Lower leg skin (tissue), 4 donors: ENCODE results near the gene LRRC10. TPM values are rescaled to one million over a fixed set of nuclear protein-coding genes. Genes with fewer than 3 reads are reported as not detected.

ENCODE experiments used
- DNase-seq, 2 donors: peaks; one replicate each; pipeline ENCODE4 v3.0.0-alpha.2; 2019; ENCODE audit warnings: low spot score in 2 of 2
- H3K4me3 ChIP-seq: fragments of 200-600 bp; sonication (generic); 2 replicates; pipeline ENCODE4 v1.5.1; 2017; ENCODE audit warnings: mild to moderate bottlenecking, low read depth; ENCODE audit not compliant: poor library complexity, severe bottlenecking
- POLR2A ChIP-seq, 2 donors: fragments of 450-650 bp; IDR thresholded peaks; one replicate each; pipeline ENCODE4 v1.6.1; 2016 to 2017; ENCODE audit warnings: antibody characterized with exemption in 2 of 2, mild to moderate bottlenecking in 1 of 2, moderate library complexity in 1 of 2
- WGBS, 2 donors: methylation state at CpG; one replicate each; pipeline ENCODE4 v1.1.5; 2018; 5-methylcytosine and 5-hydroxymethylcytosine counted together
- intact Hi-C: fragments of 100-400 bp; cut with DNase I; formaldehyde crosslinking; loops from one replicate; pipeline ENCODE4 v1.15.0; 2023; ENCODE audit warnings: low total_unique reads
- total RNA-seq, 4 donors: library from RNA; depleted of rRNA; stranded (reverse); fragments of >200 nt; gene quantifications; one replicate each; pipeline ENCODE4 v1.1.0, GENCODE V29; 2016
- TF ChIP-seq, protein P1 (sequence below), 3 donors: fragments of 450-650 bp; IDR thresholded peaks; one replicate each; pipeline ENCODE4 v1.5.1; 2016; ENCODE audit warnings: antibody characterized with exemption in 3 of 3, mild to moderate bottlenecking in 3 of 3, moderate library complexity in 2 of 3

Gene LRRC10
- total RNA-seq, 4 donors from 2014 or later, result not detected

GRCh38 chr12:69645031-69645430, 34.3 kb upstream of the LRRC10 start:
- no peak for TF ChIP-seq POLR2A (IDR thresholded peaks at IDR 0.05)
- TF ChIP-seq, protein P1, sequence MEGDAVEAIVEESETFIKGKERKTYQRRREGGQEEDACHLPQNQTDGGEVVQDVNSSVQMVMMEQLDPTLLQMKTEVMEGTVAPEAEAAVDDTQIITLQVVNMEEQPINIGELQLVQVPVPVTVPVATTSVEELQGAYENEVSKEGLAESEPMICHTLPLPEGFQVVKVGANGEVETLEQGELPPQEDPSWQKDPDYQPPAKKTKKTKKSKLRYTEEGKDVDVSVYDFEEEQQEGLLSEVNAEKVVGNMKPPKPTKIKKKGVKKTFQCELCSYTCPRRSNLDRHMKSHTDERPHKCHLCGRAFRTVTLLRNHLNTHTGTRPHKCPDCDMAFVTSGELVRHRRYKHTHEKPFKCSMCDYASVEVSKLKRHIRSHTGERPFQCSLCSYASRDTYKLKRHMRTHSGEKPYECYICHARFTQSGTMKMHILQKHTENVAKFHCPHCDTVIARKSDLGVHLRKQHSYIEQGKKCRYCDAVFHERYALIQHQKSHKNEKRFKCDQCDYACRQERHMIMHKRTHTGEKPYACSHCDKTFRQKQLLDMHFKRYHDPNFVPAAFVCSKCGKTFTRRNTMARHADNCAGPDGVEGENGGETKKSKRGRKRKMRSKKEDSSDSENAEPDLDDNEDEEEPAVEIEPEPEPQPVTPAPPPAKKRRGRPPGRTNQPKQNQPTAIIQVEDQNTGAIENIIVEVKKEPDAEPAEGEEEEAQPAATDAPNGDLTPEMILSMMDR (IDR thresholded peaks at IDR 0.05), result no peak
- no peak for DNase-seq
- no peak overlapping the region for H3K4me3 ChIP-seq
- intact Hi-C loops, result no loop called here
- 62 to 67% methylated on average over 2 of the region's 2 CpGs for WGBS, 2 donors

GRCh38 chr12:69644511-69644910, 33.8 kb upstream of the LRRC10 start:
- intact Hi-C loops, result no loop called here
- DNase-seq, result no peak
- H3K4me3 ChIP-seq, result no peak overlapping the region
- TF ChIP-seq, protein P1 (IDR thresholded peaks at IDR 0.05), result no peak
- no peak for TF ChIP-seq POLR2A (IDR thresholded peaks at IDR 0.05)

- intact Hi-C loops, result no loop called here
- H3K4me3 ChIP-seq, result no peak overlapping the region
- 84 to 85% methylated on average over 6 of the region's 6 CpGs for WGBS, 2 donors
- no peak for DNase-seq
- TF ChIP-seq, protein P1 (IDR thresholded peaks at IDR 0.05), result no peak
- no peak for TF ChIP-seq POLR2A (IDR thresholded peaks at IDR 0.05)
These were observed 31.8 kb upstream of the LRRC10 start for GRCh38 chr12:69642531-69642930.

- intact Hi-C loops, result no loop called here
- no peak overlapping the region for H3K4me3 ChIP-seq
- DNase-seq, result no peak
- no peak for TF ChIP-seq POLR2A (IDR thresholded peaks at IDR 0.05)
- TF ChIP-seq, protein P1 (IDR thresholded peaks at IDR 0.05), result no peak
- 89 to 95% methylated on average over 7 of the region's 7 CpGs for WGBS, 2 donors
These were observed 30.8 kb upstream of the LRRC10 start for GRCh38 chr12:69641546-69641945.

GRCh38 chr12:69639400-69640016, 28.8 kb upstream of the LRRC10 start:
- peak in 1 of 2 donors; percentile 19 for DNase-seq
- 31 to 44% methylated on average over 12 of the region's 12 CpGs for WGBS, 2 donors
- intact Hi-C loops, result no loop called here
- TF ChIP-seq POLR2A (IDR thresholded peaks at IDR 0.05), result no peak
- TF ChIP-seq, protein P1 (IDR thresholded peaks at IDR 0.05), result no peak
- no peak overlapping the region for H3K4me3 ChIP-seq

DNA sequence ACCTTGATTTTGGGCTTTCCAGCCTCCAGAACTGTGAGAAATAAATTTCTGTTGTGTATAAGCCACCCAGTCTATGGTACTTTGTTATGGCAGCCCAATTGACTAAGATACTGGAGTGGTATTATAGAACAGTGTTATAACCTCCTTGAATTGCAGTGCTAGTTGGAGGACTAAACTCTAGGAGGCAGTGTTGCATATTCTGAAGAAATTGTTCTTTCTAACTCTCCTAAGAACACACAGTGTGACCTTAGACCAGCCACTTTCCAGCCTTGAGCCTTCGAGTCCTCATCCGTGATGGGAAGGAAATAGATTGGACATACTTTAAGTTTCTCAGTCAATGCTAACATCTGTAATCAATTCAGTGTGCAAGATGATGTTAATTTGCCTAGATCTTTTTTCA, 22.4 kb upstream of the LRRC10 start:
- no peak for DNase-seq
- WGBS, 2 donors, result 75 to 82% methylated on average over 2 of the region's 2 CpGs
- intact Hi-C loops, result no loop called here
- no peak for TF ChIP-seq POLR2A (IDR thresholded peaks at IDR 0.05)
- TF ChIP-seq, protein P1 (IDR thresholded peaks at IDR 0.05), result no peak
- H3K4me3 ChIP-seq, result no peak overlapping the region
